ENCODE data around the gene CEP95.

DNA sequence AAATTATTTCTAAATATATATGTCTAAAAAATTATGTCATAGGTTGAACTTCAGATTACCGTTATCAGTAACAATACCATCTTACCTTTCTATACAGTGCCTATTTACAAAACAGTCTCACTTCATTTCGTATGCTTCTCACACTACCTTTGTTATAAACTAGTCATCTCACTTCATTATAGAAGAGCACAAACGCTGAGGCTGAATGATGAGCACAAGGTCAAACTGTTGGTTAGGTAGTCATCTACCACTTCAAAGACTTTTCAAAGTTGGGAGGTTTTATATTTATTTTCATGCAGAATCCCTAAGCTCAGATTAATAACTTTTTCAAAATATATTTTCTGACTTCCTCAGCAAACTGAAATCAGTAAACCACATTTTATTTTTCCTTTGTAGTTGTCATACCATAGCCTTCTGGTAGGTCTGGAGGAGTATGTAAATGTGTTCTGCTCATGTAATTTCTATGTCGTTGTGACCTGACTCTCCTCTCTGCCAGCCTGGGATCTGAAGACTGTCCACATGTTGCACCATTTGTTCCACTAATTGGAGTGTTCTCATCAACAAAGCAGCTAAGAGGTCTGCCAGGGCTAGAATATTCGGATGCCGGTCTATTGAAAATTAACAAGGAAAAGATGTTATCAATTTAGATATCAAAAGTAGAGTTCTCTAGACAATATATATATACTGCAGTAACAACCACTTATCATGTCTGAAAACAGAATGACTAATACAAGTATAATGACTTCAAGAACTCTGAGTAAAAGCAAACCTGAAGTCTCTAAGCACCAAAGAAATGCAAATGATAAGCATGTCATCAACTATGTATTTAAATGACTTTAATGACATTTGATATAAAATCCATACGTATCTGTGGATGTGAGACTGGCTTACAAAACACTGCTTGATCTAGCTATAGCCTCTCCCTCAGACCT is 73.9 kb downstream of the CEP95 start:
- TF ChIP-seq, protein P1, sequence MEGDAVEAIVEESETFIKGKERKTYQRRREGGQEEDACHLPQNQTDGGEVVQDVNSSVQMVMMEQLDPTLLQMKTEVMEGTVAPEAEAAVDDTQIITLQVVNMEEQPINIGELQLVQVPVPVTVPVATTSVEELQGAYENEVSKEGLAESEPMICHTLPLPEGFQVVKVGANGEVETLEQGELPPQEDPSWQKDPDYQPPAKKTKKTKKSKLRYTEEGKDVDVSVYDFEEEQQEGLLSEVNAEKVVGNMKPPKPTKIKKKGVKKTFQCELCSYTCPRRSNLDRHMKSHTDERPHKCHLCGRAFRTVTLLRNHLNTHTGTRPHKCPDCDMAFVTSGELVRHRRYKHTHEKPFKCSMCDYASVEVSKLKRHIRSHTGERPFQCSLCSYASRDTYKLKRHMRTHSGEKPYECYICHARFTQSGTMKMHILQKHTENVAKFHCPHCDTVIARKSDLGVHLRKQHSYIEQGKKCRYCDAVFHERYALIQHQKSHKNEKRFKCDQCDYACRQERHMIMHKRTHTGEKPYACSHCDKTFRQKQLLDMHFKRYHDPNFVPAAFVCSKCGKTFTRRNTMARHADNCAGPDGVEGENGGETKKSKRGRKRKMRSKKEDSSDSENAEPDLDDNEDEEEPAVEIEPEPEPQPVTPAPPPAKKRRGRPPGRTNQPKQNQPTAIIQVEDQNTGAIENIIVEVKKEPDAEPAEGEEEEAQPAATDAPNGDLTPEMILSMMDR (IDR thresholded peaks at IDR 0.05 in 2 of 3, conservative IDR thresholded peaks at IDR 0.05 in 1 of 3; ENCODE audit: control insufficient read depth in 2 of 3, extremely low read depth in 1 of 3, insufficient read depth in 1 of 3, low read depth in 3 of 3, low read length in 3 of 3) = no peak
- TF ChIP-seq EZH2 (IDR thresholded peaks at IDR 0.05; ENCODE audit: borderline replicate concordance, control insufficient read depth, low read depth, low read length) (no peak), MXI1 (IDR thresholded peaks at IDR 0.05; ENCODE audit: low read depth, low read length) (no peak), RELB (IDR thresholded peaks at IDR 0.05; ENCODE audit: low read depth) (no peak), CEBPB (IDR thresholded peaks at IDR 0.05; ENCODE audit: borderline replicate concordance in 1 of 2, low read depth in 2 of 2, low read length in 2 of 2) (no peak), MAX (IDR thresholded peaks at IDR 0.05; ENCODE audit: low read depth, low read length) (no peak), ZBTB33 (IDR thresholded peaks at IDR 0.05) (no peak), POLR2A (IDR thresholded peaks at IDR 0.05; ENCODE audit: low read depth, low read length) (no peak), SREBF2 (IDR thresholded peaks at IDR 0.05; ENCODE audit: low read length) (no peak)
- TF ChIP-seq, protein P2, sequence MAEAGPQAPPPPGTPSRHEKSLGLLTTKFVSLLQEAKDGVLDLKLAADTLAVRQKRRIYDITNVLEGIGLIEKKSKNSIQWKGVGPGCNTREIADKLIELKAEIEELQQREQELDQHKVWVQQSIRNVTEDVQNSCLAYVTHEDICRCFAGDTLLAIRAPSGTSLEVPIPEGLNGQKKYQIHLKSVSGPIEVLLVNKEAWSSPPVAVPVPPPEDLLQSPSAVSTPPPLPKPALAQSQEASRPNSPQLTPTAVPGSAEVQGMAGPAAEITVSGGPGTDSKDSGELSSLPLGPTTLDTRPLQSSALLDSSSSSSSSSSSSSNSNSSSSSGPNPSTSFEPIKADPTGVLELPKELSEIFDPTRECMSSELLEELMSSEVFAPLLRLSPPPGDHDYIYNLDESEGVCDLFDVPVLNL (IDR thresholded peaks at IDR 0.05; ENCODE audit: low read depth, low read length) = no peak
- TF ChIP-seq, protein P3, sequence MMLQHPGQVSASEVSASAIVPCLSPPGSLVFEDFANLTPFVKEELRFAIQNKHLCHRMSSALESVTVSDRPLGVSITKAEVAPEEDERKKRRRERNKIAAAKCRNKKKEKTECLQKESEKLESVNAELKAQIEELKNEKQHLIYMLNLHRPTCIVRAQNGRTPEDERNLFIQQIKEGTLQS (IDR thresholded peaks at IDR 0.05; ENCODE audit: borderline replicate concordance, extremely low read depth, low read depth, low read length) = no peak

Data from GM12878 (cell line).